Activated CD8-positive, alpha-beta T cell treated with anti-CD3 and anti-CD28 coated beads for 36 hours (primary cell): Measurements from ENCODE around the gene BCORL1. TPM values are rescaled to one million over a fixed set of nuclear protein-coding genes. Genes with fewer than 3 reads are reported as not detected.

Source experiments
- ATAC-seq: fragments of 200-7000 bp; cut with Tn5 transposase; one replicate; pipeline ENCODE4 v1.10.0; 2021; ENCODE audit warnings: mild to moderate bottlenecking, moderate library complexity
- CTCF ChIA-PET: fragments of 350-600 bp; sonication (Branson Sonifier 250); formaldehyde crosslinking; loops from one replicate; lab custom pipeline; 2021; ENCODE audit warnings: antibody characterized with exemption; lab: Charles Lee
- POLR2A ChIA-PET: fragments of 350-600 bp; sonication (Branson Sonifier 250); formaldehyde crosslinking; loops from one replicate; lab custom pipeline; 2021; ENCODE audit warnings: antibody characterized with exemption; lab: Charles Lee
- DNase-seq: peaks from one replicate; pipeline ENCODE4 v3.0.0-alpha.2; 2020
- H3K27ac Mint-ChIP-seq: one replicate; pipeline ENCODE4 v1.8.0; 2021; ENCODE audit warnings: mild to moderate bottlenecking, mixed read lengths
- H3K27me3 Mint-ChIP-seq: one replicate; pipeline ENCODE4 v1.8.0; 2021; ENCODE audit warnings: mixed read lengths
- H3K36me3 Mint-ChIP-seq: one replicate; pipeline ENCODE4 v1.8.0; 2021; ENCODE audit warnings: low read depth, mixed read lengths
- H3K4me1 Mint-ChIP-seq: one replicate; pipeline ENCODE4 v1.8.0; 2021; ENCODE audit warnings: low read depth, mixed read lengths
- H3K4me3 Mint-ChIP-seq: one replicate; pipeline ENCODE4 v1.8.0; 2021; ENCODE audit warnings: mild to moderate bottlenecking, moderate library complexity, mixed read lengths
- H3K9me3 Mint-ChIP-seq: one replicate; pipeline ENCODE4 v1.8.0; 2021; ENCODE audit warnings: mixed read lengths
- intact Hi-C: fragments of 100-400 bp; cut with micrococcal nuclease; formaldehyde crosslinking; loops from one replicate; pipeline ENCODE4 v1.10.0; 2022
- total RNA-seq, 2 experiments: library from RNA; stranded (reverse); gene quantifications; one replicate each; pipeline ENCODE4 v1.2.3, GENCODE V29; 2021
- TF ChIP-seq, protein P1 (sequence below): fragments of 200-600 bp; IDR thresholded peaks from one replicate; pipeline ENCODE4 v1.8.0; 2022; ENCODE audit warnings: antibody characterized with exemption, mild to moderate bottlenecking

BCORL1 gene
- total RNA-seq, 2 experiments from 2014 or later: 7.1 to 9.9 TPM

DNA sequence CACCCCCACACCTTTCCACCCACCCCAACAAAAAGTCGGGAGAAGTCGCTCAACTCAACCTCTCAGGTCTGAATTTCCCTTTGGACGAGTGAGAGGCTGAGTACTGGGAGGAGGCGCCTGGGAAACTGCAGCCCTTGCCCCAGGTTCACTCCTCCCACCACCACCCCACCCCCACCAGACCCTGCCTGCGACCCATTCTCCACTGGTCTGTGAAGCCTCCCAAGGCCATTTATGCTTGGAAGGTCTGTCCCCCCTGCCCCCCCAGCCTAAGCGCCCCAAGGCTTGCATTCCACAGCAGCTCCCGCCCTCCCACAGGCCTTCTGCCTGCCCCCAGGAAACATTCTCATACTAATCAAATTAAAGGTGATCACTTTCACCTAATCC lies 100.7 kb downstream of the BCORL1 start:
- H3K4me3 Mint-ChIP-seq: peak overlapping the region; percentile 48
- peaks cover 7% of the 10 kb centered on the region for H3K36me3 Mint-ChIP-seq
- H3K9me3 Mint-ChIP-seq: no peaks in the 10 kb centered on the region
- ChIA-PET POLR2A (interaction anchor here (1.3 to 4.0 kb wide), 2 partner anchors 28 to 38 kb away, joined by 3 to 26 read pairs; no protein-coding TSS in a partner anchor), CTCF (interaction anchor here (1.3 to 5.3 kb wide), 2 partner anchors 23 to 110 kb away, joined by 5 to 49 read pairs; no protein-coding TSS in a partner anchor)
- ATAC-seq (no peak), DNase-seq (no peak)
- TF ChIP-seq, protein P1, sequence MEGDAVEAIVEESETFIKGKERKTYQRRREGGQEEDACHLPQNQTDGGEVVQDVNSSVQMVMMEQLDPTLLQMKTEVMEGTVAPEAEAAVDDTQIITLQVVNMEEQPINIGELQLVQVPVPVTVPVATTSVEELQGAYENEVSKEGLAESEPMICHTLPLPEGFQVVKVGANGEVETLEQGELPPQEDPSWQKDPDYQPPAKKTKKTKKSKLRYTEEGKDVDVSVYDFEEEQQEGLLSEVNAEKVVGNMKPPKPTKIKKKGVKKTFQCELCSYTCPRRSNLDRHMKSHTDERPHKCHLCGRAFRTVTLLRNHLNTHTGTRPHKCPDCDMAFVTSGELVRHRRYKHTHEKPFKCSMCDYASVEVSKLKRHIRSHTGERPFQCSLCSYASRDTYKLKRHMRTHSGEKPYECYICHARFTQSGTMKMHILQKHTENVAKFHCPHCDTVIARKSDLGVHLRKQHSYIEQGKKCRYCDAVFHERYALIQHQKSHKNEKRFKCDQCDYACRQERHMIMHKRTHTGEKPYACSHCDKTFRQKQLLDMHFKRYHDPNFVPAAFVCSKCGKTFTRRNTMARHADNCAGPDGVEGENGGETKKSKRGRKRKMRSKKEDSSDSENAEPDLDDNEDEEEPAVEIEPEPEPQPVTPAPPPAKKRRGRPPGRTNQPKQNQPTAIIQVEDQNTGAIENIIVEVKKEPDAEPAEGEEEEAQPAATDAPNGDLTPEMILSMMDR: no peak
- no peaks in the 10 kb centered on the region for H3K27me3 Mint-ChIP-seq
- intact Hi-C loops: loop anchor here (2.0 to 5.0 kb wide), 3 partner anchors 38 to 109 kb away; partner anchors contain the start of gene RAB33A
- H3K4me1 Mint-ChIP-seq: peaks cover 71% of the 10 kb centered on the region
- H3K27ac Mint-ChIP-seq: peak overlapping the region; percentile 91

DNA sequence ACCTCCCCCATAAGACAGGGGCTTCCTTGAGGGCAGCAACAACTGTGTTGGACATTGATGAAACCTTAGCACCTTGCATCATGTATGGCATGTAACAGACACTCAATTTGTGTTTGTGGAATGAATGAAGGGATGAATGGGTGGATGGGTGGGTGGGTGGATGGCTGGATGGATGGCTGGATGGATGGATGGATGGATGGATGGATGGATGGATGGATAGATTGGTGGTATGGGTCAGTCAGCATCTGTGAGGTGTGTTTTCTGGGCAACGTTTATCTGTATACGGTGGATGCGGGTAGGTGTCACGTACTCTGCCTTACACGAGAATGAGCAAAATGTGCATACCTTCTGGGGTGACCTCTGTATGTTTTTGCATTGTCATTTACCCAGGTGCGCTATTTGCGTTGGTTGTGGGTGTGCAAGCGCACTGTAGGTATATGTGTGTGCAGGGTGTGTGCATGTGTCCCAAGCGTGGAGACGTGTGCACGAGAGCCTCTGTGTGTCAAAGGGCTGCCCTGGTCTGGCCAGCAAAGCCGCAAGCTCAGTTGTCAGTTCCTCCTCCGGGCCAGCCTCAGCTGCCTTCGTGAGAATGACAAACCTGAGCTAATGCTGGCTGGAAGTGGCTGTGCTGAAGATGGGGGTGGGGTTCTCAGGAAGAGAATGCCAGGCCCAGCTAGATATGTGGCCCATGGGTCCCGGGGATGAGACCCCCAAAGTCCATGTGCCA lies 101.4 kb downstream of the BCORL1 start:
- TF ChIP-seq, protein P1: no peak
- Mint-ChIP-seq H3K27me3 (no peaks in the 10 kb centered on the region), H3K9me3 (no peaks in the 10 kb centered on the region), H3K4me1 (peaks cover 75% of the 10 kb centered on the region), H3K4me3 (peak overlapping the region; percentile 63), H3K27ac (peak overlapping the region; percentile 91), H3K36me3 (peaks cover 7% of the 10 kb centered on the region)
- ChIA-PET POLR2A (interaction anchor here (2.2 to 5.5 kb wide), 3 partner anchors 11 to 37 kb away, joined by 9 to 22 read pairs (median 10); partner anchors contain the start of gene ELF4), CTCF (interaction anchor here (1.1 to 4.2 kb wide), 3 partner anchors 37 to 108 kb away, joined by 4 to 31 read pairs (median 4); partner anchors contain the start of gene RAB33A)
- ATAC-seq (no peak), DNase-seq (peak; percentile 30)
- intact Hi-C loops: loop anchor here (2.0 to 5.0 kb wide), 3 partner anchors 37 to 108 kb away; partner anchors contain the start of gene RAB33A

DNA sequence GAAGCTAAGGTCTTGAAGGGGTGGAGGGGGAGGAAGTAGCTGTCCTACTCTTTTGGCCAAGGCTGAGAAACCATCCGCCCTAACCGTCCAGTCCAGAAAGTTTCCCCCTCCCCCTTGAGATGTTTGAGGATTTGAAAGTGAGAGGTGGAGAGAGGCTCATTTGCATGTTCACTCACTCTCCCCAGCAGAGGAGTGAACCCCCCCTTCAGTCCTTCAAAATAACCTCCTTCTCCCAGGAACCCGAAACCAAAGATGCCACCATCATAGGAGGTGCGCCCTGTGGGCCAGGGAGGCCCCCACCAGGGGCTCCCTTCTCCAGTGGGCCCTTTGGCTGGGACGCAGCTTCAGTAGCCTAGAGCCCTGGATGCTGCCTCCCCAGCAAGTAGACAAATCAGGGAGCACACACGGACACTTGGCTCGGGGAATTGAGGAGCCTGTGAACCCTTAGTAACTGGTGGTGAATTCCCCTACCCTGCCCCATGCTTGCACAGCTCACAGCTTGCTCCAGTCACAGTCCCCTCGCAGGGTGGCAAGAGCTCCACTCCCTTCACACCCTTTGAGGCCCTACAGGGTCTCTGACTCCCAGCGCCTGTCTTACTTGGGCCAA lies 102.3 kb downstream of the BCORL1 start:
- Mint-ChIP-seq H3K4me1 (peaks cover 77% of the 10 kb centered on the region), H3K27ac (peak overlapping the region; percentile 91), H3K9me3 (no peaks in the 10 kb centered on the region), H3K27me3 (no peaks in the 10 kb centered on the region), H3K36me3 (peaks cover 6% of the 10 kb centered on the region), H3K4me3 (peak overlapping the region; percentile 63)
- ATAC-seq: peak; percentile 16
- DNase-seq: peak; percentile 48
- TF ChIP-seq, protein P1: no peak
- CTCF ChIA-PET: interaction anchor here (1.1 to 4.2 kb wide), 3 partner anchors 36 to 107 kb away, joined by 4 to 31 read pairs (median 4); partner anchors contain the start of gene RAB33A
- intact Hi-C loops: loop anchor here (5.0 kb wide), 2 partner anchors 88 to 108 kb away; partner anchors contain the start of gene RAB33A
- POLR2A ChIA-PET: interaction anchor here (1.0 to 5.5 kb wide), 5 partner anchors 10 to 88 kb away, joined by 3 to 22 read pairs (median 9); partner anchors contain the start of genes ELF4 and RAB33A

DNA sequence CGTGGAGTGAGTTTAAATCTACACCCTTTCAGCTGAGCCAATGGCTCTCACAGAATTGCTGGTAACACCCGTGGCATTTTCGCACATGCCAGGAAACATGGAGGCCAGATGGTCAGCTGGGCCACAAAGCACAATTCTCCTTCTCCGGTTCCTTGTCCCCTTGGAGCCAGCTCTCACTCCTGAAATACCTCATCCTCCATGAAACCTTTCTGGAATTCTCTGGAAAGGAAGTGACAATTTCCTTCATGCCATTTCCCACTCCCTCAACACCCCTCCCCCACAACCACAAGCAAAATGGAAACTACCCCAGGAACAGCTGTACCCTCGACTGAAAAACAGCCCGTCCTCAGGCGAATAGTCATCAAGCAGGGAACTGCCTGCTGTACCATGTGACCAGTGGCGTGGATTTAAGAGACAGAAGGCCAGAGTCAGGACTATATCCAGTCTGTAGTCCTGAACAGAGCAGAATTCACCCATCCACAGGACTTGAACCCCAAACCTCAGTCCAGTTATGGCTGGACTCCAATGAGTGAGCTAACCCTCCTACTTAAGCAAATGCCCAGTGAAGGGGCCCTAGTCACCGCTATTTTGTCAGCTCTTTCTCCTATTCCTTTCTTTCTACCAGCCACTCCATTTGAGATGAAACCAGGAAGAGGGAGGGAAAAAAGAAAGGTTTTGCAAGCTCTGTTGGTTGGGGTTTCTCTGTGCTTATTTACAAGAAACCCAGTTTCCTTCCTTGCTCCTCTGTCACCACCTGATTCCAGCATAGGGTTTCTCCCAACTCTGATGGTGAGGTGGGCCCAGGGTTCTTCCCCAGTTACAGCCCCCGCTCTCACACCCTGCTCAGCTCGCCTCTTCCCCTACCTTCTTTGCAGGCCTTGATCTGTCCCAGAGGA lies 103.4 kb downstream of the BCORL1 start:
- intact Hi-C loops: no loop called here
- no peaks in the 10 kb centered on the region for H3K9me3 Mint-ChIP-seq
- H3K4me3 Mint-ChIP-seq: peak overlapping the region; percentile 63
- H3K27me3 Mint-ChIP-seq: no peaks in the 10 kb centered on the region
- peak overlapping the region; percentile 91 for H3K27ac Mint-ChIP-seq
- DNase-seq: peak; percentile 19
- POLR2A ChIA-PET: interaction anchor here (1.0 to 5.5 kb wide), 5 partner anchors 9 to 87 kb away, joined by 3 to 22 read pairs (median 9); partner anchors contain the start of genes ELF4 and RAB33A
- peaks cover 6% of the 10 kb centered on the region for H3K36me3 Mint-ChIP-seq
- no peak for ATAC-seq
- TF ChIP-seq, protein P1: no peak
- CTCF ChIA-PET: interaction anchor here (0.5 to 4.2 kb wide), 2 partner anchors 27 to 35 kb away, joined by 3 to 31 read pairs; no protein-coding TSS in a partner anchor
- peaks cover 74% of the 10 kb centered on the region for H3K4me1 Mint-ChIP-seq
